Suprapubic skin (tissue), 4 donors: ENCODE measurements around the gene COL9A3. TPM values are rescaled to one million over a fixed set of nuclear protein-coding genes. Genes with fewer than 3 reads are reported as not detected.

Experiments
- DNase-seq, 2 donors: peaks; one replicate each; pipeline ENCODE4 v3.0.0-alpha.2; 2019; ENCODE audit warnings: low spot score in 2 of 2
- H3K27ac ChIP-seq: fragments of 200-600 bp; sonication (generic); one replicate; pipeline ENCODE4 v1.5.1; 2019
- H3K27me3 ChIP-seq: fragments of 200-600 bp; sonication (generic); one replicate; pipeline ENCODE4 v1.5.1; 2019
- H3K36me3 ChIP-seq: fragments of 200-600 bp; sonication (generic); one replicate; pipeline ENCODE4 v1.5.1; 2019
- H3K4me1 ChIP-seq: fragments of 200-600 bp; sonication (generic); one replicate; pipeline ENCODE4 v1.5.1; 2019
- H3K4me3 ChIP-seq: fragments of 200-600 bp; sonication (generic); one replicate; pipeline ENCODE4 v1.5.1; 2019; ENCODE audit warnings: mild to moderate bottlenecking
- H3K9me3 ChIP-seq: fragments of 200-600 bp; sonication (generic); one replicate; pipeline ENCODE4 v1.5.1; 2019
- CTCF ChIP-seq, 2 donors: fragments of 200-600 bp in 1 of 2; fragments of 450-650 bp in 1 of 2; sonication (generic) in 1 of 2; IDR thresholded peaks; one replicate each; pipeline ENCODE4 v1.5.1; 2016 to 2019; ENCODE audit warnings: antibody characterized with exemption in 2 of 2, mild to moderate bottlenecking in 1 of 2, moderate library complexity in 1 of 2
- EP300 ChIP-seq: sonication (generic); formaldehyde crosslinking; IDR thresholded peaks from one replicate; pipeline ENCODE4 v1.6.1; 2017; ENCODE audit warnings: antibody characterized with exemption
- POLR2A ChIP-seq, 2 donors: fragments of 450-650 bp; IDR thresholded peaks; one replicate each; pipeline ENCODE4 v1.6.1; 2017; ENCODE audit warnings: antibody characterized with exemption in 2 of 2, mild to moderate bottlenecking in 2 of 2, moderate library complexity in 2 of 2
- POLR2AphosphoS5 ChIP-seq, 3 donors: sonication (generic); formaldehyde crosslinking; IDR thresholded peaks; one replicate each; pipeline ENCODE4 v1.6.1; 2017; ENCODE audit warnings: antibody characterized with exemption in 3 of 3
- WGBS: methylation state at CpG from one replicate; pipeline ENCODE4 v1.1.5; 2018; 5-methylcytosine and 5-hydroxymethylcytosine counted together
- total RNA-seq, 4 donors: library from RNA; depleted of rRNA; stranded (reverse); fragments of >200 nt; gene quantifications; one replicate each; pipeline ENCODE4 v1.1.0, GENCODE V29; 2016

Gene COL9A3
- total RNA-seq, 4 donors from 2014 or later: 6.1 to 11.3 (median 8.1) TPM

- H3K4me1 ChIP-seq: peaks cover 21% of the 10 kb centered on the region
- WGBS: 80% methylated on average over 11 of the region's 14 CpGs
- no peak for TF ChIP-seq CTCF (IDR thresholded peaks at IDR 0.05)
- TF ChIP-seq POLR2AphosphoS5 (IDR thresholded peaks at IDR 0.05): no peak
- DNase-seq: no peak
- H3K27ac ChIP-seq: no peak overlapping the region
- no peaks in the 10 kb centered on the region for H3K9me3 ChIP-seq
- peaks cover 3% of the 10 kb centered on the region for H3K36me3 ChIP-seq
- no peak overlapping the region for H3K4me3 ChIP-seq
- no peaks in the 10 kb centered on the region for H3K27me3 ChIP-seq
These were observed 58.1 kb downstream of the COL9A3 start for GRCh38 chr20:62874964-62875344.

DNA sequence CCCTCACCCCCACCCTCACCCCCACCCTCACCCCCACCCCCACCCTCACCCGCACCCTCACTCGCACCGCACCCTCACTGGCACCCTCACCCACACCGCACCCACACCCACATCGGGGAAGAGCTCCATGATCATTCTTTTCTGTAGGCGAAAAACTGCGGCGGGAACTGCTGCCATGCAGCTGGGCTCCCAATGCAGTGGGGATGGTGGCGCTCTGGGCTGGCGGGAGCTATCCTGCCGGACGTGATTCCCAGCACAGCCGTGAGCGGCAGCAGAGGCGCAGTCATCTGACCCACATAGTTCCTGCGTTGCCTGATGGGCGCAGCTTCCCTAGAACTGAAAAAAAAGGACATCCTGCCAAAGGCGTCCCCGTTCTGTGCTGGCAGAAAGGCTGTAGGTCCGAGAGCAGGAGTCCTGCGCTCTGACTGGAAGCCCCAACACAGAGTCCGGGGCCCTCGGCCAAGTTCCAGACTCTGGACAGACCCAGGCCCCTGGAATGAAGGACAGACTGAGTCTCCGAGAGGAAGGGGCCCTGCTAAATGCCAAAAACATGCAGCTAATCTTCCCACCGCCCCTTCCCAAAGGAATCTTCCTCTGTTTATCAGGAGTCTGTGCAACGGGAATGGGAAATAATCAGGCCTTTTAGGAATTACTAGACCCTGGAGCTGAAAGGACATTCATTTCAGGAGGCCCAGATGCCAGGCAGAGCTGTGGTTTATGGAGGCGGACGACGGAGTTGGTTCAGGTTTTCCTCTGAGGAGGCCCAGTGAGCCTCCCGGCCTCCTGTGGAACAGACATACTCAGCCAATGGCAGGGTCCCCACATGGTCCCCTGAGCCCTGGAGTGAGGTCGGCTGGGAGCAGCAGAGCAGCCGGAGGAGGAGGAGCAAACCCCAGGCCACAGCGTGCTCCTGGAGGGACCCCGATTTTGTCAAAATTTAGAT, 58.8 kb downstream of the COL9A3 start:
- no peaks in the 10 kb centered on the region for H3K9me3 ChIP-seq
- peak overlapping the region; percentile 72 for H3K27ac ChIP-seq
- H3K4me1 ChIP-seq: peaks cover 21% of the 10 kb centered on the region
- peak; percentile 89 to 93 for DNase-seq
- no peaks in the 10 kb centered on the region for H3K27me3 ChIP-seq
- TF ChIP-seq POLR2AphosphoS5 (IDR thresholded peaks at IDR 0.05) (no peak), CTCF (IDR thresholded peaks at IDR 0.05) (peak; percentile 18 to 54), EP300 (no peak), POLR2A (IDR thresholded peaks at IDR 0.05) (no peak)
- H3K36me3 ChIP-seq: peaks cover 10% of the 10 kb centered on the region
- WGBS: 32% methylated on average over 28 of the region's 34 CpGs
- no peak overlapping the region for H3K4me3 ChIP-seq

DNA sequence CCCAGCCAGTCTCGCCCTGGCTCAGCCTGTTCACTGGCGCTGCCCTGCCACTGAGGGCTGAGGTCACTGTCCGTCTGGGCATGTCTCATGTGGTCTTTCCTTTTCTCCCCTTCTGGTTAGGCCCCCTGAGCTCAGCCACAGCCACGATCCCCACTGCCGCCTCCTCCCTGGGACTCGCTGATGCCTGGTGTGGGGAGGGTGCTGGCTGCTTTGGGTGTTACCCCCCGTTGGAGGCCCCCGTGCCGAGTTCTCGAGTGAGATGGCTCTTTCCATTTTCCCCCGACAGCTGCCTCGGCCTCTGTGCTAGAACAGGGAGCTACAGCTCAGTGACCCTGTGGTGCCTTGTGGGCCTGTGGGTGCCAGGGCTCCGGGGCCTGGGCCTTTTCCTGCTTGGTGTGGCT, 59.7 kb downstream of the COL9A3 start:
- Histone ChIP-seq H3K9me3 (no peaks in the 10 kb centered on the region), H3K4me3 (no peak overlapping the region), H3K27me3 (no peaks in the 10 kb centered on the region), H3K36me3 (peaks cover 18% of the 10 kb centered on the region), H3K27ac (no peak overlapping the region), H3K4me1 (peaks cover 21% of the 10 kb centered on the region)
- 59% methylated on average over 13 of the region's 13 CpGs for WGBS
- TF ChIP-seq POLR2AphosphoS5 (IDR thresholded peaks at IDR 0.05): no peak
- no peak for TF ChIP-seq CTCF (IDR thresholded peaks at IDR 0.05)
- TF ChIP-seq EP300: no peak
- no peak for TF ChIP-seq POLR2A (IDR thresholded peaks at IDR 0.05)
- peak in 1 of 2 donors; percentile 73 for DNase-seq

GRCh38 chr20:62876902-62877816, 60.3 kb downstream of the COL9A3 start:
- Histone ChIP-seq H3K27ac (no peak overlapping the region), H3K4me1 (peaks cover 21% of the 10 kb centered on the region), H3K9me3 (no peaks in the 10 kb centered on the region), H3K4me3 (no peak overlapping the region), H3K27me3 (no peaks in the 10 kb centered on the region), H3K36me3 (peaks cover 25% of the 10 kb centered on the region)
- TF ChIP-seq POLR2A (IDR thresholded peaks at IDR 0.05) (no peak), EP300 (no peak), CTCF (IDR thresholded peaks at IDR 0.05) (no peak), POLR2AphosphoS5 (IDR thresholded peaks at IDR 0.05) (no peak)
- WGBS: 75% methylated on average over 21 of the region's 48 CpGs
- DNase-seq: peak; percentile 83 to 90
